HG02943 (cell line): ENCODE data around the gene RPAIN.

ENCODE experiments used
- ATAC-seq: cut with Tn5 transposase; IDR thresholded peaks from one replicate; pipeline ENCODE4 v1.9.1; 2021; ENCODE audit warnings: mild to moderate bottlenecking, low read depth, moderate library complexity; ENCODE audit not compliant: unreplicated experiment

The RPAIN gene

GRCh38 chr17:5419959-5420653 lies at the start of gene RPAIN:
RPAIN (plus strand) TSS chr17:5420182; CDS start chr17:5420211, 29 bp downstream.
- ATAC-seq: peak; percentile 48

- no peak for ATAC-seq
These were observed 49.6 kb upstream of the RPAIN start for GRCh38 chr17:5370411-5370810.

- ATAC-seq: no peak
These were observed 46.9 kb upstream of the RPAIN start for GRCh38 chr17:5373112-5373511.

- ATAC-seq: no peak
These were observed 41.3 kb upstream of the RPAIN start for GRCh38 chr17:5378566-5379207.

- ATAC-seq: no peak
These were observed 40.5 kb upstream of the RPAIN start for GRCh38 chr17:5379351-5380107.

GRCh38 chr17:5380491-5381135 lies 39.4 kb upstream of the RPAIN start:
- no peak for ATAC-seq

- no peak for ATAC-seq
These were observed 38.4 kb upstream of the RPAIN start for GRCh38 chr17:5381542-5381941.

- ATAC-seq: no peak
These were observed 28.3 kb upstream of the RPAIN start for GRCh38 chr17:5391678-5392077.

GRCh38 chr17:5396612-5397011 lies 23.4 kb upstream of the RPAIN start:
- no peak for ATAC-seq

- no peak for ATAC-seq
These were observed 20.2 kb upstream of the RPAIN start for GRCh38 chr17:5399767-5400166.

- no peak for ATAC-seq
These were observed 14.6 kb upstream of the RPAIN start for GRCh38 chr17:5405400-5405799.

- ATAC-seq: no peak
These were observed 11.8 kb upstream of the RPAIN start for GRCh38 chr17:5408186-5408585.

GRCh38 chr17:5410594-5411272 lies 9.2 kb upstream of the RPAIN start:
- ATAC-seq: no peak

GRCh38 chr17:5413682-5414081 lies 6.3 kb upstream of the RPAIN start:
- ATAC-seq: no peak

GRCh38 chr17:5416901-5417300 lies 3.1 kb upstream of the RPAIN start:
- ATAC-seq: no peak

GRCh38 chr17:5418858-5419355 lies 1.1 kb upstream of the RPAIN start:
- ATAC-seq: peak; percentile 35

- ATAC-seq: peak; percentile 88
These were observed 525 bp upstream of the RPAIN start, which contains the start of gene NUP88 for GRCh38 chr17:5419356-5419958. NUP88 (minus strand) TSS chr17:5419662; CDS start chr17:5419650, 12 bp downstream.

- no peak for ATAC-seq
These were observed 2.5 kb downstream of the RPAIN start for GRCh38 chr17:5422505-5422904.

GRCh38 chr17:5424909-5425308 lies 4.9 kb downstream of the RPAIN start:
- ATAC-seq: no peak

GRCh38 chr17:5425826-5426225 lies 5.8 kb downstream of the RPAIN start:
- no peak for ATAC-seq
